C4-2B (cell line): ENCODE results near the gene CEBPZ.

Experiments used
- H3K27ac ChIP-seq: fragments of 450-650 bp; 2 replicates; pipeline ENCODE4 v1.5.1; 2017
- ZFX ChIP-seq: fragments of 450-650 bp; IDR thresholded peaks from 2 replicates; pipeline ENCODE4 v1.6.1; 2017
- TF ChIP-seq, protein P1 (sequence below): fragments of 450-650 bp; conservative IDR thresholded peaks from 2 replicates; pipeline ENCODE4 v1.5.1; 2017; ENCODE audit warnings: mild to moderate bottlenecking

CEBPZ gene

DNA sequence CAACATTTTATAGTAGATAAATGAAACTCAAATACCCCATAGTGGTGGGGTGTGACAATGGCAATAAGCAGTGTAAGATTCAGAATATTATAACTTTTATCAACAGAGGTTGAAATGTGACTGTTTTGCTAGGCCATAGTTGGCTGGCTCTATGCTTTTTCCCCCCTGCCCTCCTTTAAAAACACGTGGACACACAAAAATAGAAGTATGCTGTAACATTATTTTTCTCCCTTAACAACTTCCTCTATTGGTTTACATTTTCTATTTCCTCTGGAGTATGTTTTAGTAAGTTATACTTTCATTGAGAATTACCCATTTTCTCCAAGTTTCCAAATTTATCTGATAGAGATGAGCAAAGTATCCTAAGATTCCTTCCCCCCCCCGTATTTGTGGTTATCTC, 31.1 kb upstream of the CEBPZ start:
- H3K27ac ChIP-seq = no peak overlapping the region
- no peak for TF ChIP-seq ZFX
- TF ChIP-seq, protein P1, sequence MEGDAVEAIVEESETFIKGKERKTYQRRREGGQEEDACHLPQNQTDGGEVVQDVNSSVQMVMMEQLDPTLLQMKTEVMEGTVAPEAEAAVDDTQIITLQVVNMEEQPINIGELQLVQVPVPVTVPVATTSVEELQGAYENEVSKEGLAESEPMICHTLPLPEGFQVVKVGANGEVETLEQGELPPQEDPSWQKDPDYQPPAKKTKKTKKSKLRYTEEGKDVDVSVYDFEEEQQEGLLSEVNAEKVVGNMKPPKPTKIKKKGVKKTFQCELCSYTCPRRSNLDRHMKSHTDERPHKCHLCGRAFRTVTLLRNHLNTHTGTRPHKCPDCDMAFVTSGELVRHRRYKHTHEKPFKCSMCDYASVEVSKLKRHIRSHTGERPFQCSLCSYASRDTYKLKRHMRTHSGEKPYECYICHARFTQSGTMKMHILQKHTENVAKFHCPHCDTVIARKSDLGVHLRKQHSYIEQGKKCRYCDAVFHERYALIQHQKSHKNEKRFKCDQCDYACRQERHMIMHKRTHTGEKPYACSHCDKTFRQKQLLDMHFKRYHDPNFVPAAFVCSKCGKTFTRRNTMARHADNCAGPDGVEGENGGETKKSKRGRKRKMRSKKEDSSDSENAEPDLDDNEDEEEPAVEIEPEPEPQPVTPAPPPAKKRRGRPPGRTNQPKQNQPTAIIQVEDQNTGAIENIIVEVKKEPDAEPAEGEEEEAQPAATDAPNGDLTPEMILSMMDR = no peak

DNA sequence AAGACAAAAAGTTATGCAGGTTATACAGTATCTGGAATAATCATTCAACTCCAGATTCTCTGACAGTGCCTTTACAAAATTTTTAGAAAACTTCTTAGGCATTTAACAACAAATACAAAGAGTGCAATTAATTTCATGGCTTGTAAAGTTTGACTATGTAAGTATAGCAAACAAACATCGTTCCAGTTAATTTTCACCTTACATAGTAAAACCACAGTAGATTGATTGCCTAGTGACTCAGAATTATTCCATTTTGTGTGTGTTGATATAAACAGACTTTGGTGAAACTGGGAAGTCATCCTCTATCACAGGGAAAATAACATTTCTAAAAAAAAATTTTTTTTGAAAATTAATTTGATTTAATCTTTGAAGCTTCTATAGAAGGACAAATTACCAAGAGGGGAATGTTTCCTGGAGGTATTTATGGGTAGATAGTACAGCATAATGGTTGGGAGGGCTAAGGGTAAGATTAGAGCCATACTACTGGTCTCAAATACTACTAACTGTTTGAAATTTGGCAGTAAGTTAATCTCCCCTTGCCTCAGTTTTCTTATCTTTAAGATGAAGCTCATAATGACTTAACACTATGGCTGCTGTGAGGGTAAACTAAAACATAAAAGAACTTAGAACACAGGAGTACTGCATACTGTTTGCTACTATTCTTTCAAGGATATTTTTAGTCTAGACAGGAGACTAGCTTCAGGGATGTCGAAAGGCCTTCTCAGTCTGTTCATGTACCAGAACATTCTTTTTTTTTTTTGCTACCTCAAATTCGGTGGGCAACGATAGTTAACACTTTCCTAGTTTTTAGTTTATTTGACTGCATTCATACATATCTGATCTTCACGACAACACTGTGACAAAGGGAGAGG, 19.7 kb upstream of the CEBPZ start:
- no peak overlapping the region for H3K27ac ChIP-seq
- no peak for TF ChIP-seq ZFX
- TF ChIP-seq, protein P1 = no peak

DNA sequence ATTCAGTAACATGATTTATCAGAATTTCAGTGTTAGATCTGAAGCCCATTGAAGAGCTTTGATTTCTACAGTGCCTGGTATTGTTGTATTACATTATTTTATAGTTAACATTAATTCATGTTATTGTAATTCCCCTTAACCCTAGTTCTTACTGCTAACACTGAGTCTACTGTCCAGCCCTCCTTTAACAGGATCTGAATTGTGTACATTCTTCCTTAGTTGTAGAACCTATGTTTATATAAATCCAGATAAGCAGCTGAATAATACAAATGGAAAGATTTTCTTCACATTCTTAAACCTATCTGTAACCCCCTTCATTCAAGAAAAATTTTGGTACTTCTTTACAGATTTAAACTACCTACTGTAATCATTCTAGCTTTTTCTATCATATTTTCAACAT, 14.8 kb upstream of the CEBPZ start:
- no peak overlapping the region for H3K27ac ChIP-seq
- TF ChIP-seq, protein P1 = no peak
- TF ChIP-seq ZFX = no peak

GRCh38 chr2:37244755-37245154, 13.4 kb upstream of the CEBPZ start:
- no peak overlapping the region for H3K27ac ChIP-seq
- TF ChIP-seq ZFX = no peak
- TF ChIP-seq, protein P1 = no peak

DNA sequence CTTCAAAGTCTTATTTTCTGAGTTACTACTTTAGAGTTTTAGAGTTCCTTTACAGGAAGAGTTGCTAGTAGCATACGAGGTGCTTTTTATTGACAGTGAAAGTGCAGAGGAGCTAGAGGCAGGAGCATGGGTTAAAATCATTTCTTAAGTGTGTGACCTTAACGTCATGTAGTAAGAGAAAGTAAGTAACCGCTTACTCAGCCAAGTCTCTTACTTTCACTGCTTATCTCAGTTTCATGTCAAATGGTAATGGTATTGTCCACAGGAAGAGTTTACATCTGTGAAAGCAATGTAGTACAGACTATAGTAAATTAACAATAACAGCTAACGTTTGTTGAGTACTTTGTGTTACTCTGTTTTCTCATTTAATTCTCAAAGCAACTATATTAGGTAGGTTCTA, 12.6 kb upstream of the CEBPZ start:
- no peak overlapping the region for H3K27ac ChIP-seq
- TF ChIP-seq, protein P1 = no peak
- TF ChIP-seq ZFX = no peak

DNA sequence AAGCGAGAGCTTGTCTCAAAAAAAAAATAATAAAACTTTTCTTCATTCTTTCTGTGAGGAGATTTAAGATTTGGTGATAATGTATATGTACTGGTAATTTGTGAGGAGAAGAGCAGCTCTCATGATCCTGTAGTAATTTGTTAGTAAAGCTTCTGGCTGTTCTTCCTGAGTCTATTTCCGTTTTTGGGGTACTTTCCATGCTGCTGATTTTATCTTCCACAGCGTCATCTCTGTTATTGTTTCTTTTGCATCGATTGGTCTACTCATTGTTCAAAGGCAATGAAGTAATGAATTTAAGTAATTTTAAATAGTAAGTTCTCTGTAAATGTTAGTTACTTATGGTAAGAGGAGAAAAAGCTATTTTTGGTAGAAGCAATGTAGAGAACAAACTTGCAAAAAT, 12.0 kb upstream of the CEBPZ start:
- no peak overlapping the region for H3K27ac ChIP-seq
- TF ChIP-seq, protein P1 = no peak
- TF ChIP-seq ZFX = no peak

DNA sequence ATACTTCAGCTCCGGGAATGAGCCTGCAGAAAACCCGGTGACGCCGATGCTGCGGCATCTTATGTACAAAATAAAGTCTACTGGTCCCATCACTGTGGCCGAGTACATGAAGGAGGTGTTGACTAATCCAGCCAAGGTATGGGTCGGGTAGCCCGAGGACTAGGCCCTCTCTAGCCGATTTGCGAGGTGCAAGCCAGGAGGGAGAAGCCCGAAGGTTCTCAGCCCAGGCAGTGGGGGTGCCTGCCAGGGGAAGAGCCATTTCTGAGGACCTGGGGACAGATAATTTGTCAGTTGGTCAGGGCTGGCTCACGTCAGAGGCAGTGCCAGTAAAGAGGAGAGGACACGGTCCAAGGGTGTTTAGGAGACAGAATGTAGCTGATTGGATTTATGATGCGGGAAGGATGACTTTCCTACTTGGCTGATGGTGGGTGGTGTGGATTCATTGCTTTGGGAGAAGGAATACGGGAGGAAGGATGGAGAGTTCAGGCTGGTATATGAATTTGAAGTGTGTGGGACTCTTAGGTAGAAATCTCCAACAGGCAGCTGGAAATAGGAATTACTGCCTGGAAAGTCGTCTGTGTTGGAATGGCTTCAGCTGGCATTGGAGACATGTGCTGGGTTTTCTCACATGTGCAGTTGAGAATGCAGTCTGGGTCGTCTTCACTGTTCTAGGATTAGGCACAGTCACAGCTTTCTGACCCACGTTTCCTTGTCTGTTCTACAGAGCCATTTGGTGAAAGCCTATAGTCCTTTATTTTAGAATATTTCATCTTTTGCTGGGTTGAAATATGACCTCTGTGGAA, 936 bp upstream of the CEBPZ start:
- TF ChIP-seq, protein P1 = no peak
- H3K27ac ChIP-seq = peak overlapping the region; percentile 90
